CD4-positive, alpha-beta T cell treated with Interleukin-6 at 100 ng/mL for 8 hours (primary cell): Measurements from ENCODE around the gene CCNK.

Source experiments
- DNase-seq: peaks from one replicate; pipeline ENCODE4 v3.0.0-alpha.2; 2020; ENCODE audit warnings: mixed read lengths, low spot score

The CCNK gene

DNA sequence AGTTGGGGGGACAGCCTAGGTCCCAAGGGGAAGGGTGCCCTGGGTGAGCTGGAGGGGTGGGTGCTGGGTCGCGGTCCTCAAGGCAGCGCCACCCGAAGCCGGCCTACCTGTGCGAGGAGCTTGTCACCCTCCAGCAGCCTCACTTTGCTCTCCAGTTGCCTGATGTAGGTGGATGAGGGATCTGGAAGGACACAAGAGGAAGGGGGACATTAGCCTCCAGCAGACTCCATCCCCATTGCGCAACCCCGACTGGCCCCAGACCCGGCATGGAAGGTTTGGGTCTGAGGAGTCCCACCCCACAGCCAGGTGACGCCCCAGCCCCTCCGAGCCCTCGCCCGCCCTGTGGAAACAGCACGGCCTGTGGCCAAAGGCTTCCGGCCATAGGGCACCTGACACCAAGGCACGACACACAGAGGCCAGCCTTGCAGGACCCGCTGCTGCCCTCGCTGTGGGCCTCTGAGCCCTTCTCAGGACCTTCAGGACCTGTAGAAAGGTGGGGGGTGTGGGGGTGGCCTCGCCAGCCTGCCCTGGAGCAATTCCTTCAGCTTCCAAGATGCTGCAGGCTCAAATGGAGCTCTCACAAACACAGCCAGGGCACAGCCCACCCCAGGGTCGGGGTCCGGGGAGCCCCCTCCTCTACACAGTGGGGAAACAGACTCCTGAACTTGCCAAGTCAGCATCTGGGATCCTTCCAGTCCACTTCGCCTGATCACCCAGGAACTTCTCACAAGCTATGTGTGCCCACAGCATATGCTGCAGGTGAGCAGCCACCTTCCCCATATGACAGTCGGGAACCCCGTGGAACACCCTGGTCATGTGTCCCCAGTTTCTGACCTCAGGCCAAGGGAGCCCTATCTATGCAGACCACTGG is 54.9 kb downstream of the CCNK start:
- no peak for DNase-seq

DNA sequence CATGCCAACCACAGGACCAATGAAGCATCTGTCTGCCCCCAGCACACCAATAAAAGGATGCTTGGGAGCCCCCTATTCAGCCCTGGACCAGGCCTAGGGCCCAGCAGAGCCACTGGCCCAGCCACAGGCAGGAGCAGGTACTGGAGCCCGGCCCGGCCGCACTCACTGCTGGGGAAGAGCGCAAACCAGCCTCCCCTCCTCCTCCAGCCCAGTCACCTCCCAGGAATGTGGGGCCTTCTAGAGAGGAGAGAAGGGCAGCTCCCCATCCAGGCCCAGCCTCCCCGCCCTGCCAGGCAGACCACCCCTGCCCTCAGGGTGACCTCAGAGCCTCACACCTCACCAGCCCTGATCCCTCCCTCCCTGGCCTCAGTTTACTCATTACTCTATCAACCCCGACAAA is 56.2 kb downstream of the CCNK start:
- DNase-seq: no peak

- no peak for DNase-seq
Observed at GRCh38 chr14:99538275-99538674, 57.1 kb downstream of the CCNK start.

- no peak for DNase-seq
Observed at GRCh38 chr14:99538733-99539132, 57.5 kb downstream of the CCNK start.

DNA sequence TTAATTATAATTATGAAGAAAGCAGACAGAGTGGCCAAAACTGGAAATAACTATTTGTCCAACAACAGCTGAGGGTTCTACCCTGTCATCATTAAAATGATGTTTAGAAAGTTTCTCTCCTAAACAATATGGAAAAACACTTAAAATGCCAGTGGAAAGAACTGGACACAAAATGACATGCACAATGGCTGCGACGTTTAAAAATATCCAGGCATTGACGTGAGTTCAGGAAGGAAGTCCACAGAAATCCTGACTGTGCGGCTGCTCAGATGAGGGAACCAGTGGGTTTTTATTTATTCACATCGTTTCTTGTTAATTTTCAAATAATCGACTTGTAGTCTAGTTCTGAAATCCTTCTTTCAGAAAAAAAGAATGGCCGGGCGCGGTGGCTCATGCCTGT is 58.3 kb downstream of the CCNK start:
- DNase-seq: no peak

DNA sequence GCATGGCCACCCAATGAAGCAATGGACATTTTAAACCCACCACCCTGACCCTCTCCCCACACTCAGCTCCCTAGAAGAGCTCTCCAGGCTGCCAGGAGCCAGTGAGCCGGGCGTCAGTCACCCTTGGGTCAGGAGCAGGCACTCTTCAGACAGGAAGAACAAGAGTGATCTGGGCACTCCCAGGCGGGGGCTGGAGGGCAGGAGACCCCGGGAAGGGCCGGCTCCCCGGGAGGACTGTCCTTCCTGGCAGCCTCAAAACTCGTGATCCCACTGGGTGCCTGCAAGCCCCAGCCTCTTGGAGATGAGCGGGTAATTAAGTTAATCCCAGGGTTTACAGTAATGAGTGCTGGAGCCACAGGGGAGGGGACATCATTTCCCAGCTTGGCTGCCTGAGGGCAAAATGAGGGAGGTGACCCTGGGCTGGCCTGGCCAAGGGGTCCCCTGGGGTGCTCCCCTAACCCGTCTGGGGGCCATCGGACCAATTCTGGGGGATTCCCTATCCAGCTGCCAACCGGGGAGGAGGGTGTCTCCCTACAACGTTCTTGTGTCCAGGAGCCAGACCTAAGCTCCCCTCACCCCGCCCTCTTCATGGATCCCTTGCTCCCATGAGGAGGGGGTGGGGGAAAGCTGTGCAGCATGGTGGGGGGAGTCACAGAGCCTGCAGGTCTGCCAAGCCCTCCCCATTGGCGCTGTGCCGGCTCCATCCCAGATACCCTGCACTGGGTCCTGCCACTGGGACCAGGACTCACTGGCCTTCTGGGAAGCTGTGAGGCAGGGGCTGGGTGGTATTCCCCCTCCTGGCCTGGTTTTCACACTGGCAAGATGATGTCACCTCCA is 59.2 kb downstream of the CCNK start:
- no peak for DNase-seq

DNA sequence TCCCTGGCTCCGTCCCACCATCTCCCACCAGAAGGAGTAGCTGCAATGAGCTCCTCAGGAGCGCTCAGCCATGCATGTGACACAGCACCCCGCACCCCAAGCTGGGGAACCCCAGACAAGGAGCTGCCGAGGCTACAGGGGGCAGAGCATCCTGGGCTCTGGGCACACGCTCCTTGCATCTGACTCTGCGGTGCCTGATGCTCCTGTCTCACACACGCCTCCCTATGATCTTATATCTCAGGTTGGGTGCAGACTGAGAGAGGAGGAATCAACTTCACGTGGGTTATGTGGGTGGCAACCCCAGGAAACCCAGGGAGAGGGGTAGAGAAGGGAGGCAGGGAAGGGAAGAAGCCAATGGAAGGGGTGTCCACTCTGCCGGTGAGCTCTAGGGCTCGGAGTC is 60.0 kb downstream of the CCNK start:
- DNase-seq: no peak

DNA sequence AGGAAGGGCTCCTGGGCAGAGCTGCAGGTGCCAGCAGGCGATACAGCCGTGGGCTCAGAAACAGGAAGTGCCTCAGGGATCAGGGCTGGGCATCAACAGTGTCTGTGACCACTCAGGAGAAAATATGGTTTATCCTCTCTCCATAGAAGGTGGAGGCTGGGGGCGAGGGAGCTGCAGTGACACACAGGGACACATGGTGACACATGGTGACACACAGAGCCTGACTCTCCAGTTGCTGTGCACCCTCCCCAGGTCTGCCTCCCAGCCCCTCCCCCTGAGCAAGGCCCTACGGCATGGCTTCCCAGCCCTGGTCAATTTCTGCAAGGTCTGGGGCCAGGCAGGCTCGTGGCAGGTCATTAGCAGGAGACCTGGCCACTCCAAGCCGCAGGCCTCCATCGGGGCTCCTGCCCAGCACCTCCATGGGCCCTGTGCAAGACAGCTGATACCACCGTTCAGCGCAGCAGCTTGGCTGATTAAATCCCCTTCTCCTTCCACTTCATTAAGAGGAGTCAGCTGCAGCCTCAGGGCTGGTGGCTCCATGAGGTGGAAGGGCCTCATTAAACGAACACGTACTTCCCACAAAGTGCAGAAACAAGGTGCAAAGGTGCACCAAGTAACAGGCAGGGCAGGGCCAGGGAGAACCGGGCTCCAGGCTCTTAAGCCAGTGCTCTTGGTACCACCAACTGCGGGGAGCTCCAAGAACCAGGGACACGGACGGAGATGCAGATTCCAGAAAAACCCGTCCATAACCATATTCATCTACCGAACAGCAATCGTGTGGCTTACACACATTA is 60.7 kb downstream of the CCNK start:
- no peak for DNase-seq

DNA sequence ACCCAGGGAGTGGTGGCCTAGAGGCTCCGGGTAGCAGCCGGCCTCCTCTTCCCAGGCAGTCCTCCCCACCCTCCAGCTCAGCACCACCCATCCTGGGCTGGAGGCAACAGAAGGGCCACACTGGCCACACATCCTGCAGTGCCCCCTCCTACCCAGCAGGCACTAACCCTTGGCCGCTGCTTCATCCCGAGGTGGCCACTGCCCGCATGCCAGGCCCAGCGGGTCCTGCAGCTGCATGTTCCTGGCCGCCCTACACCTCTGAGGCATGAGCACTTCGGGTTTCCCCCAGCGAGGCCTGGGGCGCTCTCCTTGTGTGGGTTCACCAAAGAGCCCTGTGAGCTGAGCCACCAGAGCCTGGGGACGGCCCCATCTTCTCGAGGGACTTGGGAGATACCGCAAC is 61.4 kb downstream of the CCNK start:
- no peak for DNase-seq

GRCh38 chr14:99543370-99543769 is 62.2 kb downstream of the CCNK start:
- DNase-seq: no peak

GRCh38 chr14:99543985-99544384 is 62.8 kb downstream of the CCNK start:
- DNase-seq: no peak

- no peak for DNase-seq
Observed at GRCh38 chr14:99544991-99545390, 63.8 kb downstream of the CCNK start.

- DNase-seq: no peak
Observed at GRCh38 chr14:99545586-99545985, 64.4 kb downstream of the CCNK start.

DNA sequence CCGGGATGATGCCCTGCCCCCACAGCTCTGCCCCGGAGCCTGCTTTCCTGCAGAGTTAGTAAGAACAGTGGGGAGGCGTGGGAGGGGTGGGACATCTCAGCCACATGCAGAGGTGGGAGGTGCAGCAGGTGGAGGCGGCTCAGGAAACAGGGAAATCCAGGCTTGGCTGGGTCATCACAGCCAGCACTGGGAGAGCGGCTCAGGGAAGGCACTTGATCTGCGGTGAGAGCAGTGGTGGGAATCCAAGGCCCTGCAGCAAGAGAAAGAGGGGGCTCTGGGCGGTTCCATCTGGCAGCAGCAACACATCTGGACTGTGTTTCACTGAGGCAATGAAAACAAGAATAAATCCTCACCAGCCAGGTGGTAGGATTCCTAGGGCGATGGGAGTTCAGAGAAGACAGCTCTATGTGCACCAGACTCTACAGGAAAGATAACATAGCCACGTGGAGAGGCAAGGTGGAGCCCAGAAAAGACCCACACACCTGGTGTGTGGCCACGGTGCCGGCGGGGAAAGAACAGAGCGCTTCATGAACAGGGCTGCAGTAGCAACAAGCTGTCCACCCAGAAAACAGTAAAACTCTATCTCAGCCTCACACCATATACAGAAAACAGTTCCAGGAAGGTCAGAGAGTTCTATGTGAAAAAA is 65.1 kb downstream of the CCNK start:
- no peak for DNase-seq

DNA sequence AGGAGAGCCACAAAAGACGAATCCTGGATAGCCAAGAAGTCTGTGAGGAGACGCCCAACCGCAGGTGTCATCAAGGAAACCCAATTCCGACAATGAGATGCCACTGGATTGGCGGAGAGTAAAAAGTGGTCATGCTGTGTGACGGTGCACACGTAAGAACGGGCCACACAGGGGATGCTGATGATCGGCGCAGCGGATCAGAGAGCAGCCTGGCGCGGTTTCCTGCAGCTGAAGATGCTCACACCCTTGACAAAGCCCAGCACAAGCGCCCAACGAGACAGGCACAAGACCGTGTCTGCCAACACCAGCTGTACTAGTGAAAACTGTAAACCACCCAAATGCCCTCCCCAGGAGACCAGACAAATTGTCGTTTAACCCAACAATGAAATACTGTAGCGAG is 67.0 kb downstream of the CCNK start:
- DNase-seq: no peak

DNA sequence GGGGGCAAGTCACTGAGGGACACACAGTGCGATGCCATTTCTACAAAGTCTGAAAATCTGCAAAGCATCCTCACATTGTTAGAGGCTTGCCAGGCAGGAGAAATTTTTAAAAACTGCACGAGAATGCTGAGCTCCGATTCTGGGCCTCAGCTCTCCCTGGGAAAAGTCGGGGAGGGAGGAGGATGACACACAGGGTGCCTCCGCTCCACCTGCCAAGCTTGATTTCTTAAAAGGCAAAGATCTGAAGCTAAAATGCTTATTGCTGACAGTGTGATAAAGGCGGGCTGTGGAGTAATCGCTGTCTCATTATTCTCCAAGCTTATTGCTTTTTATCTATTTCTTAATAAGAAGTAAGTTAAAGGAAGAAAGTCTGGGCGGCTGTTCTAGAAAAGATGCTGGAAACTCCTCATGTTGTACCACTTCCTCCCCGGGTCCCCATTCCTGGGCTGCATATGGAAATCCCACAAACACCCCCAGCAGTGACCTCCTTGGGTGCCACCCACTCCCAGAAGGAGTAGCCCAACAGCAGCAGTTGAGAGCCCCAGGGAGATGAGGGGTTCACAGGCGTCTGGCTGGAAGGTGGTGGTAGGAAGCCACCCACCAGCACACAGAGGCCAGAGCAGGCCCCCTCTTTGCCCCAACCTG is 67.8 kb downstream of the CCNK start:
- DNase-seq: no peak

DNA sequence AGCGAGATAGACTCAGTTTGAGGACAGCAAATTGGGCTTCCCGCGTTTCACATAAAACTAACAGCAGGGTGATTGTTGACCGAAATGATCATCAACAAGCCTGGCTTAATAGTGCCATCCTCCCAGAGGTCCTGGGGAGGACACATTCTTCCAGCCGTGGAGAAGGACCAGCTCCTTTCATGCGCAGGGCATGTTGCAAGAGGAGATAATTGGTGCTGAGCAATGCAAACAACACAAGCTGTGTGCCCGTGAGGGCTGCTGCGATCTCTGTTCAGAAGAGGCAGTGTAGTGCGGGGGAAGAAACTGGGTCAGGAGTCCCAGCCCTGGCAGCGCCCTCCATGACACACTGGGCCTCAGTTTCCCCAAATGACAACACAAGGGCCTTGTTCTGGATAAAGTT is 68.5 kb downstream of the CCNK start:
- DNase-seq: no peak

- no peak for DNase-seq
Observed at GRCh38 chr14:99550387-99550992, 69.3 kb downstream of the CCNK start.

- DNase-seq: no peak
Observed at GRCh38 chr14:99551034-99551922, 70.1 kb downstream of the CCNK start.

DNA sequence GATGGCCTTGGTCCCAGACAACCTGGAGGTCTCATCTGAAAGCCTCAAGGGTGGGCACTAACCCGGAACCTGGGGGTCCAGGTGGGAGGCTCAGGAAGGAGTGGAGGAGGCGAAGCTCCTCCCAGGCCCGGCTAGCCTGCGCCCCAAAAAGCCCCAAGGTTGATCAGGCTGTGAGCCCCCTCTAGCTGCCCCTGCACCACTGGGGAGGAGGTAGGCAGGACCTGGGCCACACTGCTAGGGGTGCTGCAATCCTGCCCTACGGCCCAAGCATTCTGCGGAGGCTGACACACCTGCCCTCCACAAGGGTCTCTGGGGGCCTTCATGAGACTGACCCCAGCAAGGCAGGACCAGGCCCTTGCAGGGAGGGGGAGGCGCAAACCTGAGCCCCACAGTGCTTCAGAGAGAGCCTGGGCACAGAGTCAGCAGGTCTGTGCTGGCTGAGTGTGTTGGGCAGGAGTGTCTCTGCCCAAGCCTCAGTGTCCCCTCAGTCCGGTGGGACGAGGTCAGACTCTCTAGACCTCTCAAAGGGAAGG is 70.9 kb downstream of the CCNK start:
- no peak for DNase-seq
